ENCODE results near the gene SORL1. TPM values are rescaled to one million over a fixed set of nuclear protein-coding genes. Genes with fewer than 3 reads are reported as not detected.
A peak's percentile ranks its signal among the peaks of the same experiment; 100 is the strongest.

Gene SORL1
- total RNA-seq, 4 donors from 2014 or later, result 7.1 to 12.6 (median 10.6) TPM

DNA sequence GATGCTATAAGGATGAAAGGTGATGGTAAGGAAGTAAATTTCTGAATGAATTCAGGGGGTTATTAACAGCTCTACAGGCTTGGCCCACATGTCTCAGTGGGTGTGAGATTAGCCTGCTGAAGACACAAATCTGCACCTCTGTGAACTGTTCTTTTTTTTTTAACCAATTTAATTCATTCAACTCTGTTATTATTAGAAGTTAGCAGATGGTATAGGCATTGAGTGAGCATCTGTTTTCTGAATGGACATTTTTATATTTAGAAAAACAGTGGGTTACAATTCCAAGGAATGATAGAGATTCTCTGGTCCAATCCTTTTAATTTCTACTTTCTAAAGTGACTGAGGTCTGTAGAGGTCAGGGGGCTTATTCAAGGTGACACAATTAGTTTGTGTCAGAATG lies 122.7 kb downstream of the SORL1 start:
- Histone ChIP-seq H3K4me3 (no peak overlapping the region), H3K27me3 (no peaks in the 10 kb centered on the region), H3K27ac (no peak overlapping the region), H3K4me1 (no peaks in the 10 kb centered on the region), H3K9me3 (peaks cover 0 to 2% (median 0%) of the 10 kb centered on the region in 3 donors), H3K36me3 (peaks cover 0 to 64% of the 10 kb centered on the region in 2 donors)
- no peak for ATAC-seq
- TF ChIP-seq POLR2A (IDR thresholded peaks at IDR 0.05), result no peak
- TF ChIP-seq POLR2AphosphoS5 (IDR thresholded peaks at IDR 0.05), result no peak
- TF ChIP-seq, protein P1, sequence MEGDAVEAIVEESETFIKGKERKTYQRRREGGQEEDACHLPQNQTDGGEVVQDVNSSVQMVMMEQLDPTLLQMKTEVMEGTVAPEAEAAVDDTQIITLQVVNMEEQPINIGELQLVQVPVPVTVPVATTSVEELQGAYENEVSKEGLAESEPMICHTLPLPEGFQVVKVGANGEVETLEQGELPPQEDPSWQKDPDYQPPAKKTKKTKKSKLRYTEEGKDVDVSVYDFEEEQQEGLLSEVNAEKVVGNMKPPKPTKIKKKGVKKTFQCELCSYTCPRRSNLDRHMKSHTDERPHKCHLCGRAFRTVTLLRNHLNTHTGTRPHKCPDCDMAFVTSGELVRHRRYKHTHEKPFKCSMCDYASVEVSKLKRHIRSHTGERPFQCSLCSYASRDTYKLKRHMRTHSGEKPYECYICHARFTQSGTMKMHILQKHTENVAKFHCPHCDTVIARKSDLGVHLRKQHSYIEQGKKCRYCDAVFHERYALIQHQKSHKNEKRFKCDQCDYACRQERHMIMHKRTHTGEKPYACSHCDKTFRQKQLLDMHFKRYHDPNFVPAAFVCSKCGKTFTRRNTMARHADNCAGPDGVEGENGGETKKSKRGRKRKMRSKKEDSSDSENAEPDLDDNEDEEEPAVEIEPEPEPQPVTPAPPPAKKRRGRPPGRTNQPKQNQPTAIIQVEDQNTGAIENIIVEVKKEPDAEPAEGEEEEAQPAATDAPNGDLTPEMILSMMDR (IDR thresholded peaks at IDR 0.05), result no peak
- TF ChIP-seq EP300 (IDR thresholded peaks at IDR 0.05), result no peak

DNA sequence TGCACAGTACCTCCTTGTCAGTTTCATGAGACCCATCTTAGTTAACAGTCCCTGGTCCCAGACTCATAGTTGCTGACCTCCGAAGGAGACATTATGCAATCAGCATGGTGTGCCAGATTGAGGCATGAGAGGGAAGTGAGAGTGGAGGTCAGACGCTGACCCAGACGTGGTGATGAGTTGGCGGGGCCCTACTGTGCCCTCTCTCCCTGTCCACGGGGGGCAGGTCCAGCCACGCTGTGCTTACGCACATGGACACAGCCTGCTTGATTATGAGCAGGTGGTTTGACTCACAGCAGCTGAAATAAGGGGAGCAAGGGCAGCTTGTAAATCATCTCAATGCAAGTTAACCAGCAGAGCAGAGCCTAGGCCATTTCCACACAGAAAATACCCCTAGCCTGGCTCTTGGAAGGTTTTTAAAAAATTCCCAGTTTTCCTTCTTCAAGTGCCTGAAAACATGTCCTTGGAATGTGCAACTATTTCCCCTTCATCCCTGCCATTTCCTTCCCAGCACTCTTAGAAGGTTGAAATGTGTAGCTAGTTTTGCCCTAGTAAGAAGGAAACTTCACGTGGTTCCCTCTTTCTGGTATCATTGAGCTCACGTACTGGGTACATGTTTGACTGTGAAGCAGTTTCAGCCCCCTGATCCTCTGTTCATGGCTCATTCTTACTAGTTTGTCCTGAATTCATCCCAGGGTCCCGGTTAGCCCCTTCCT lies 123.3 kb downstream of the SORL1 start:
- 55 to 81% methylated on average over 3 to 10 of the region's 10 CpGs for WGBS, 2 donors (ENCODE audit: low coverage in 1 of 2)
- H3K4me1 ChIP-seq, result no peaks in the 10 kb centered on the region
- no peak overlapping the region for H3K4me3 ChIP-seq
- H3K27me3 ChIP-seq, result no peaks in the 10 kb centered on the region
- H3K36me3 ChIP-seq, result peaks cover 0 to 60% of the 10 kb centered on the region in 2 donors
- H3K9me3 ChIP-seq, result peaks cover 0 to 6% (median 0%) of the 10 kb centered on the region in 3 donors
- peak; percentile 85 for ATAC-seq
- TF ChIP-seq POLR2AphosphoS5 (IDR thresholded peaks at IDR 0.05), result peak; percentile 71
- TF ChIP-seq POLR2A (IDR thresholded peaks at IDR 0.05), result no peak
- TF ChIP-seq, protein P1 (IDR thresholded peaks at IDR 0.05), result no peak
- peak overlapping the region in 1 of 4 donors; percentile 14 for H3K27ac ChIP-seq

DNA sequence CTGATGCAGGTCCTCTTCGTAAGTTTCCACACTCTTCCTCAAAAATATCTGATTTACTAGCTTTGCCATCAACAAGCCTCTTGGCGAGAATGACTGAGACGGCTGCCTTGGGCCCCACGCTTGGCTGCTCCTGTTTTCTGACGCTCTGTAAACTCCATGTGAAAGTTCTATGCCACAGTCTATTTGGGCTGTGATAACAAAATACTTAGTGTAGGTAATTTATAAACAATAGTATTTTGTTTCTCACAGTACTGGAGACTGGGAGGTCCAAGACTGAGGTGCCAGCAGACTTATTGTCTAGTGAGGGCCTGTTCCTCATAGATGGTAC lies 123.8 kb downstream of the SORL1 start:
- H3K27ac ChIP-seq, result peak overlapping the region in 1 of 4 donors; percentile 14
- no peaks in the 10 kb centered on the region for H3K27me3 ChIP-seq
- TF ChIP-seq POLR2AphosphoS5 (IDR thresholded peaks at IDR 0.05) (no peak), POLR2A (IDR thresholded peaks at IDR 0.05) (no peak), EP300 (IDR thresholded peaks at IDR 0.05) (no peak)
- TF ChIP-seq, protein P1 (IDR thresholded peaks at IDR 0.05), result no peak
- peaks cover 0 to 6% (median 0%) of the 10 kb centered on the region in 3 donors for H3K9me3 ChIP-seq
- peaks cover 0 to 58% of the 10 kb centered on the region in 2 donors for H3K36me3 ChIP-seq
- 74 to 98% methylated on average over 4 to 5 of the region's 5 CpGs for WGBS, 2 donors (ENCODE audit: low coverage in 1 of 2)
- H3K4me3 ChIP-seq, result no peak overlapping the region
- ATAC-seq, result no peak
- no peaks in the 10 kb centered on the region for H3K4me1 ChIP-seq

DNA sequence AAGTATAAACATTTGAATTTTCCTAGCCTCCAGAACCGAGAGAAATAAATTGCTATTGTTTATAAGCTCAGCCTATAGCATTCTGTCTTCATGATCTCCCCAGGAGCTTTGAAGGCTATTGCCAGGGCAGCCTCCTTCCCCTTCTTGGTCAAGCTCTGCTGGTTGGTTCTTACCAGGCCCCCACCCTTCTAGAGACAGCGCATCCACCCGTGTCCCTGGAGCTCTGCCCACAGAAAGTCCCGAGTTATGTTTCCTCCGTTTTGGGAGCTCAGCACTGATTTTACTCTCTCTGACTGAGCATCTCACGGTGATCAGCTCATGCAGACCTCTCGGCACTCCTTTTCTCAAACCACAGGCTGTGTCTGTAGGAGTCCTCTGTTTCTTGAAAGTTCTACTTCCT lies 124.4 kb downstream of the SORL1 start:
- TF ChIP-seq, protein P1 (IDR thresholded peaks at IDR 0.05), result no peak
- TF ChIP-seq EP300 (IDR thresholded peaks at IDR 0.05) (no peak), POLR2AphosphoS5 (IDR thresholded peaks at IDR 0.05) (no peak), POLR2A (IDR thresholded peaks at IDR 0.05) (no peak)
- Histone ChIP-seq H3K4me3 (no peak overlapping the region), H3K27ac (no peak overlapping the region), H3K9me3 (peaks cover 0 to 6% (median 0%) of the 10 kb centered on the region in 3 donors), H3K4me1 (no peaks in the 10 kb centered on the region), H3K27me3 (no peaks in the 10 kb centered on the region), H3K36me3 (peaks cover 0 to 54% of the 10 kb centered on the region in 2 donors)
- ATAC-seq, result no peak
- 65 to 83% methylated on average over 1 to 4 of the region's 7 CpGs for WGBS, 2 donors (ENCODE audit: low coverage in 1 of 2)

Data from gastroesophageal sphincter (tissue), 4 donors.